ENCODE measurements around the gene KLHL30.

DNA sequence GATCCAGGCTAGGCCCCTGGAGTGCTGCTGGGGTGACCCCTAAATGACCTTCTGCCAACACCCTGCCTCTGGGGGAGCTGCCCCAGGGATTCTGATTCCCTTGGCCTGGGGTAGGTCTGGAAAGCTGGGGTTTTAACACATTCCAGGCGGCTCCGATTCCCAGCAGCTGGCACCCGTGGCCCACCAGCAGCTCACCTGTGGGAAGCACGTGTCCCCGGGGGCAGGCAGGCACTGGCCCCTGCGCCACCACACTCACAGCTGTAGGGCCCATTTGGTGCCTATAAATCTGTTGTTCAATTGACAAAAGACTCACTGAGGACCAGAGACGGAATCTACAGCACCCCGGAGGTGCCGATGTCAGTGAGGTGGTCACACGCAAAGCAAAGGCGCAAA, 4.1 kb upstream of the KLHL30 start:
- no peak for TF ChIP-seq CTCF (IDR thresholded peaks at IDR 0.05)
- TF ChIP-seq POLR2A (IDR thresholded peaks at IDR 0.05) = no peak
